Small intestine (tissue), 7 donors: ENCODE measurements around the gene ABCC6. TPM values are rescaled to one million over a fixed set of nuclear protein-coding genes. Genes with fewer than 3 reads are reported as not detected.
"Not testable (repeated sequence)": the region's sequence is repeated elsewhere in the genome, so short reads cannot be mapped to it uniquely, and the experiment has no call there.

Experiments
- DNase-seq, 2 donors: peaks; one replicate each; pipeline versions ENCODE4 v3.0.0 to v3.0.0-alpha.2; 2013
- FAIRE-seq: peaks from 2 replicates; lab custom pipeline; 2012; peaks lifted over from hg19 to GRCh38; lab: Jason Lieb, UNC
- H3K27ac ChIP-seq, 3 donors: one replicate each; pipeline ENCODE4 v1.5.1; 2013; ENCODE audit warnings: low read length in 2 of 3, mild to moderate bottlenecking in 2 of 3, control low read depth in 1 of 3, inconsistent platforms in 1 of 3, low read depth in 1 of 3, moderate library complexity in 1 of 3
- H3K27me3 ChIP-seq, 3 donors: one replicate each; pipeline ENCODE4 v1.6.1; 2013; ENCODE audit warnings: low read length in 3 of 3, inconsistent platforms in 1 of 3; ENCODE audit not compliant: control insufficient read depth in 3 of 3, insufficient read depth in 3 of 3
- H3K36me3 ChIP-seq, 3 donors: one replicate each; pipeline ENCODE4 v1.6.1; 2013; ENCODE audit warnings: low read length in 3 of 3, inconsistent platforms in 1 of 3, low read depth in 1 of 3, mild to moderate bottlenecking in 1 of 3, moderate library complexity in 1 of 3; ENCODE audit not compliant: control insufficient read depth in 3 of 3, insufficient read depth in 2 of 3
- H3K4me1 ChIP-seq, 3 donors: one replicate each; pipeline ENCODE4 v1.6.1; 2013; ENCODE audit warnings: low read length in 2 of 3, inconsistent platforms in 1 of 3, low read depth in 1 of 3, mild to moderate bottlenecking in 1 of 3, moderate library complexity in 1 of 3; ENCODE audit not compliant: control insufficient read depth in 3 of 3, insufficient read depth in 2 of 3
- H3K4me3 ChIP-seq, 3 donors: one replicate each; pipeline ENCODE4 v1.5.1; 2013; ENCODE audit warnings: low read length in 3 of 3, control low read depth in 1 of 3, inconsistent platforms in 1 of 3, low read depth in 1 of 3, mild to moderate bottlenecking in 1 of 3, moderate library complexity in 1 of 3
- H3K9me3 ChIP-seq, 2 donors: one replicate each; pipeline ENCODE4 v1.6.1; 2013; ENCODE audit warnings: low read depth in 1 of 2, low read length in 1 of 2; ENCODE audit not compliant: control insufficient read depth in 2 of 2, insufficient read depth in 1 of 2
- WGBS, 3 donors: extraction: QIAGEN DNeasy Blood & Tissue Kit; methylation state at CpG; one replicate each; pipeline ENCODE4 v1.1.7; 2013; 5-methylcytosine and 5-hydroxymethylcytosine counted together
- polyA plus RNA-seq, 4 donors: library from polyadenylated mRNA; stranded (reverse) in 3 of 4; unstranded in 1 of 4; fragments of 200-250 nt in 3 of 4; fragments of 120-200 nt in 1 of 4; gene quantifications; one replicate each; pipeline versions ENCODE4 v1.2.1 to v1.2.3, GENCODE V29; 2013
- donor health status: healthy with polysubstance abuse.
- donor health status: control.
- donor health status: control.
- donor health status: Bipolar disorder and iron deficiency.
- donor health status: healthy.

The ABCC6 gene
- polyA plus RNA-seq, 4 donors = 10.7 to 100 (median 57.8) TPM

GRCh38 chr16:16182918-16183317 is 40.4 kb downstream of the ABCC6 start:
- Histone ChIP-seq H3K9me3 (no peaks in the 10 kb centered on the region), H3K4me3 (no peak overlapping the region), H3K4me1 (no peaks in the 10 kb centered on the region), H3K27ac (no peak overlapping the region), H3K36me3 (peaks cover 0 to 75% (median 26%) of the 10 kb centered on the region in 3 donors), H3K27me3 (no peaks in the 10 kb centered on the region)
- no peak for FAIRE-seq
- 80 to 94% (median 89%) methylated on average over 8 of the region's 8 CpGs for WGBS, 3 donors
- no peak for DNase-seq

- not testable (repeated sequence) for DNase-seq, H3K4me3 ChIP-seq, H3K4me1 ChIP-seq, H3K27ac ChIP-seq, H3K9me3 ChIP-seq, FAIRE-seq, H3K27me3 ChIP-seq
- peaks cover 0 to 76% (median 29%) of the 10 kb centered on the region in 3 donors for H3K36me3 ChIP-seq
- 81 to 93% (median 92%) methylated on average over 3 of the region's 3 CpGs for WGBS, 3 donors
These were observed 41.5 kb downstream of the ABCC6 start for GRCh38 chr16:16181748-16182147.

DNA sequence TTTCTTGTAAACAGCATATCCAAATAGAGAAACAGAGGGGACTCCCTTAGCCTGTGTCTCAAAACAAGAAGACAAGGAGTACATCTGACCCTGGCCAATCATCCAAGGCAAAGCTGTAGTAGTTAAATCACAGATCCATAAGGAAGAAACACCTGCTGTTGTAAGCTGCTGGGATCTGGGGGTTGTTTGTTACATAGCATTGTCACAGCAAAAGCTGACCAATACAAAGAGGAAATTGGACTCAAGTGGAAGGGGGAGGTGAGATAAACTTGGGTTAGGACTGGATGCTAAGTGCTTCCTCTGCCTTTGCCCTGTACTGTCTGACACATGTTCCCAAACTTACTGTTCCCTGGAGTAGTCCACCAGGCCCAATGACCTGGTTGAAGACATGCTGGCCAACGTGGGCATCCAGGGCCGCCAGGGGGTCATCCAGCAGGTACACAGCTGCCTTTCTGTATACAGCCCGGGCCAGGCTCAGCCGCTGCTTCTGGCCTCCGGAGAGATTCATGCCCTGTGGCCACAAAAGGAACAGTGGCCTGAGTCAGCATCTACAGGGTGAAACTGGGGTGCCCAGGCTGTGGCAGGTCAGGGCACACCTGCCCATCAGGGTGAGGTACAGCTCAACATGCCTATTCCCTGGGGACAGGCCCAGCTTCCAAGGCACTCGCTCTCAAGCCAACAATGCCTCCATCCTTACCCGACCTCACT is 44.7 kb downstream of the ABCC6 start:
- FAIRE-seq = no peak
- H3K36me3 ChIP-seq = peaks cover 0 to 73% (median 33%) of the 10 kb centered on the region in 3 donors
- no peaks in the 10 kb centered on the region for H3K4me1 ChIP-seq
- whole genome bisulfite sequencing, 3 donors = 90 to 94% (median 93%) methylated on average over 7 of the region's 7 CpGs
- no peak overlapping the region for H3K4me3 ChIP-seq
- no peaks in the 10 kb centered on the region for H3K9me3 ChIP-seq
- H3K27me3 ChIP-seq = no peaks in the 10 kb centered on the region
- no peak for DNase-seq
- no peak overlapping the region for H3K27ac ChIP-seq

DNA sequence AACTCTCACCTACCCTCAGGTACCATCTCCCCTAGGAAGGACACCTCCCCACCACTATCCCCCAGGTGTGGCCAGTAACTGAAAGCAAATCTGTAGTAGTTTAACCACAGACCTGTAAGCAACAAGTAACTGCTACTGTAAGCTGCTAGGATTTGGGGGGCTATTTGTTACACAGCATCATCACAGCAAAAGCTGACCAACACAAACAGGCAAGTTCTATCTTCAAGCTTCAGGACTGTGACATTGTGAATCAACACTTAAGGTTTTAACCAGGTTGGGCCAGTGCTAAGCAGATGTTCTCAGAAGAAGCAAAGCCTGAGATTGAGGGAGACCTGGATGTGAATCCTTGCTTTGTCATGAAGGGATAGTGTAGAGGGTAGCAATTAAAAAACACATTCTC is 47.0 kb downstream of the ABCC6 start:
- Histone ChIP-seq H3K27me3 (no peaks in the 10 kb centered on the region), H3K9me3 (no peaks in the 10 kb centered on the region), H3K27ac (no peak overlapping the region), H3K36me3 (peaks cover 0 to 57% (median 24%) of the 10 kb centered on the region in 3 donors), H3K4me3 (no peak overlapping the region), H3K4me1 (no peaks in the 10 kb centered on the region)
- FAIRE-seq (no peak), DNase-seq (no peak)

- H3K4me1 ChIP-seq = no peaks in the 10 kb centered on the region
- H3K9me3 ChIP-seq = no peaks in the 10 kb centered on the region
- peak in 1 of 2 donors; percentile 16 for DNase-seq
- H3K4me3 ChIP-seq = no peak overlapping the region
- WGBS, 3 donors = 66 to 87% (median 78%) methylated on average over 5 of the region's 5 CpGs
- no peak overlapping the region for H3K27ac ChIP-seq
- H3K27me3 ChIP-seq = no peaks in the 10 kb centered on the region
- H3K36me3 ChIP-seq = peaks cover 0 to 65% (median 24%) of the 10 kb centered on the region in 3 donors
- FAIRE-seq = no peak
These were observed 48.0 kb downstream of the ABCC6 start for GRCh38 chr16:16175296-16175695.

DNA sequence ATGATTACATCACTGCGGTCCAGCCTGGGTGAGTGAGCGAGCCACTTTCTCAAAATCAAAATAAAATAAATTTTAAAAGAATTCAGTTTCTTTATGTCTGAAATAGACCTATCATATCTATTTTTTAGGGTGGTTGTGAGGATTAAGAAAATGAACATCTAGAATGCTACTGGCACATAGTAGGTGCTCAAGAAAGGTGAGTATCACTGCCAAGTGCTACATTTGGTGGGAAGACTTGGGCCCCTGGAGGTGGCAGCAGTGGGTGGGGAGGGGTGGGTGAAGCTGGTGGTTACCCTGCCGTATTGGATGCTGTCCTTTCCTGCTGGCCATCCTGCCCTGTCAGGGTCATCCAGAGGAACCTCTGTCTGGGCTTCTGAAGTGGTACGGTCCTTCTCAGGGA is 50.3 kb downstream of the ABCC6 start:
- FAIRE-seq (no peak), DNase-seq (no peak)
- 87 to 97% (median 94%) methylated on average over 4 of the region's 4 CpGs for WGBS, 3 donors
- H3K36me3 ChIP-seq = peaks cover 0 to 66% (median 15%) of the 10 kb centered on the region in 3 donors
- no peaks in the 10 kb centered on the region for H3K4me1 ChIP-seq
- no peaks in the 10 kb centered on the region for H3K9me3 ChIP-seq
- no peak overlapping the region for H3K27ac ChIP-seq
- no peak overlapping the region for H3K4me3 ChIP-seq
- no peaks in the 10 kb centered on the region for H3K27me3 ChIP-seq

- Histone ChIP-seq H3K4me1 (no peaks in the 10 kb centered on the region), H3K4me3 (no peak overlapping the region), H3K9me3 (no peaks in the 10 kb centered on the region), H3K36me3 (peaks cover 0 to 61% (median 6%) of the 10 kb centered on the region in 3 donors), H3K27ac (no peak overlapping the region), H3K27me3 (no peaks in the 10 kb centered on the region)
- DNase-seq (no peak), FAIRE-seq (no peak)
- 86 to 92% (median 90%) methylated on average over 4 of the region's 4 CpGs for WGBS, 3 donors
These were observed 51.9 kb downstream of the ABCC6 start for GRCh38 chr16:16171332-16171919.

DNA sequence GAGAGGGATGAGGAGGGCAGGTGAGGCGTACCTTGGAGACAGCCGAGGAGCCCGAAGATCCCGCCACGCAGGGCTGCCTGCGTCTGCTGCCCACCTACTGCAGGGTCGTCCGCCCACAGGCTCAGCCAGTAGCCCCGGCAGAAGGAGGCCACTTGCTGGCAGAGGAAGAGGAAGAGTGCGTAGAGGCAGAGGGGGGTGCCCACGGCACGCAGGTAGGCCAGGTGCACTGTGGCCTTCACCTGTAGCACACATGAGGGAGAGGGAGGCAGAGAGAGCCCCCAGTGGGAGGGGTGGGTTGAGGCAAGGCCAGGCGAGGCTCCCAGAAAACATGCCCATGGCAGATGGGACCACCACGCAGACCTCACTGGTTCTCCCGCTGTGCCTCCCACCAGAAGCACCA is 53.7 kb downstream of the ABCC6 start:
- no peaks in the 10 kb centered on the region for H3K4me1 ChIP-seq
- WGBS, 3 donors = 88 to 95% (median 92%) methylated on average over 13 to 15 of the region's 15 CpGs
- DNase-seq (no peak), FAIRE-seq (no peak)
- no peak overlapping the region for H3K4me3 ChIP-seq
- H3K27me3 ChIP-seq = no peaks in the 10 kb centered on the region
- no peak overlapping the region for H3K27ac ChIP-seq
- no peaks in the 10 kb centered on the region for H3K9me3 ChIP-seq
- peaks cover 0 to 63% (median 1%) of the 10 kb centered on the region in 3 donors for H3K36me3 ChIP-seq
